ENCODE results near the gene IL11RA.

IL11RA gene

DNA sequence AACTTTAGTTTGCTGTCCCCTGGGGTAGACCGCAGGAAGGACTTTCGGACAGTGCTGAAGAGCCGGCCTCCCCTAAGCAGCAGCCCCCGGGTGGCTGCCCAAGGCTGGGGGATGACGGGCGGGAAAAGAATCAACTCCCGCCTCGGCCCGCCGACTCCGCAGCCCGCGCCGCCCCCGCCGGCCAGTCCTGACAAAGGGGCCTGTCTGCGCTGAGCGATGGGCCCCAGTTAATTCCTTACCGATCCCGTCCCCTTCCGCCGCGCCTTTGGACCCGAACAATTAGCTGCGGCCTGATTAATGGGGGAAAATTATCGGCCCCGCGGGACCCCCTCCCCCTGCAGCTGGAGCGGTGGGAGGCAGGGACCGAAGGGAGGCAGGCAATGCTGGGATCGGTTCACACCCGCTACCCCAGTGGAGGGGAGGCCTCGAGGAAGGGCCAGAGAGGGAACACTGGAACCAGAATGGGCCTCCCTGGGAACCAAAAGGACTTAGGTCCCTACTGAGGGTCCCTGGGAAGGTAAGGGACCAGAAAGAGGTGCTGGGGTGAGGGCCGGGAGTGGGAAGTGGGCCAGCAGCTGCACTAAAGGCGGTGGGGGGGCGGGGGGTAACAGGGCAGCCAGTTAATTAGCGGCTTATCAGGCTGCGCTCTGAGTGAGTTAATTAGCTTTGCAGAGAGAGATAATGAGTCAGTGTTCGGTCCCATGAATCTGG lies 27.4 kb upstream of the IL11RA start:
- H2AFZ ChIP-seq (ENCODE audit: insufficient read depth, low read length, poor library complexity): no peak overlapping the region
- H3K18ac ChIP-seq (ENCODE audit: low read length): no peak overlapping the region
- no peak overlapping the region for H3K4me3 ChIP-seq (ENCODE audit: low read depth, low read length)
- no peak overlapping the region for H4K91ac ChIP-seq (ENCODE audit: low read depth, low read length)
- H3K79me1 ChIP-seq (ENCODE audit: low read length): peaks cover 3% of the 10 kb centered on the region
- no peak overlapping the region for H3K9ac ChIP-seq (ENCODE audit: low read length)
- peaks cover 7 to 10% of the 10 kb centered on the region in 2 experiments for H3K4me1 ChIP-seq (ENCODE audit: control insufficient read depth in 1 of 2, insufficient read depth in 2 of 2, low read length in 2 of 2)
- no peak for DNase-seq
- H3K36me3 ChIP-seq (ENCODE audit: control insufficient read depth in 1 of 2, insufficient read depth in 2 of 2, low read length in 2 of 2): no peaks in the 10 kb centered on the region
- H3K4ac ChIP-seq (ENCODE audit: low read depth, low read length): no peak overlapping the region
- no peak overlapping the region for H2BK5ac ChIP-seq (ENCODE audit: low read depth, low read length, poor library complexity)
- no peak overlapping the region for H2AK5ac ChIP-seq (ENCODE audit: low read length)
- no peak overlapping the region for H3K14ac ChIP-seq (ENCODE audit: low read length)
- no peak overlapping the region for H3K23ac ChIP-seq (ENCODE audit: low read length)
- no peak overlapping the region for H3K4me2 ChIP-seq (ENCODE audit: low read length)
- no peak overlapping the region for H2BK120ac ChIP-seq (ENCODE audit: insufficient read depth, low read length, poor library complexity)
- H3K9me3 ChIP-seq (ENCODE audit: insufficient read depth, low read depth, low read length): peaks cover 16% of the 10 kb centered on the region
- no peak overlapping the region for H3K27ac ChIP-seq (ENCODE audit: low read depth, low read length)
- H4K8ac ChIP-seq (ENCODE audit: low read depth, low read length): no peak overlapping the region
- H3K27me3 ChIP-seq (ENCODE audit: insufficient read depth, low read length): peaks cover 52% of the 10 kb centered on the region
- no peak overlapping the region for H4K12ac ChIP-seq (ENCODE audit: low read depth, low read length)
- no peak overlapping the region for H2BK12ac ChIP-seq (ENCODE audit: low read length)
- H3K79me2 ChIP-seq (ENCODE audit: control insufficient read depth, insufficient read depth, low read length, poor library complexity): peaks cover 2% of the 10 kb centered on the region
- no CpG with 5 or more reads among the region's 39 CpGs for WGBS (ENCODE audit: extremely low coverage, insufficient coverage, insufficient read length)

- H4K12ac ChIP-seq (ENCODE audit: low read depth, low read length): no peak overlapping the region
- H4K91ac ChIP-seq (ENCODE audit: low read depth, low read length): no peak overlapping the region
- H3K23ac ChIP-seq (ENCODE audit: low read length): no peak overlapping the region
- peaks cover 1% of the 10 kb centered on the region for H3K79me2 ChIP-seq (ENCODE audit: control insufficient read depth, insufficient read depth, low read length, poor library complexity)
- H2BK5ac ChIP-seq (ENCODE audit: low read depth, low read length, poor library complexity): no peak overlapping the region
- H3K14ac ChIP-seq (ENCODE audit: low read length): no peak overlapping the region
- H3K9ac ChIP-seq (ENCODE audit: low read length): no peak overlapping the region
- no peak overlapping the region for H2BK120ac ChIP-seq (ENCODE audit: insufficient read depth, low read length, poor library complexity)
- H3K4ac ChIP-seq (ENCODE audit: low read depth, low read length): no peak overlapping the region
- H3K79me1 ChIP-seq (ENCODE audit: low read length): peaks cover 1% of the 10 kb centered on the region
- no CpG with 5 or more reads among the region's 3 CpGs for WGBS (ENCODE audit: extremely low coverage, insufficient coverage, insufficient read length)
- H3K4me3 ChIP-seq (ENCODE audit: low read depth, low read length): no peak overlapping the region
- H3K27me3 ChIP-seq (ENCODE audit: insufficient read depth, low read length): peaks cover 56% of the 10 kb centered on the region
- no peak overlapping the region for H3K4me2 ChIP-seq (ENCODE audit: low read length)
- H2AFZ ChIP-seq (ENCODE audit: insufficient read depth, low read length, poor library complexity): no peak overlapping the region
- H3K36me3 ChIP-seq (ENCODE audit: control insufficient read depth in 1 of 2, insufficient read depth in 2 of 2, low read length in 2 of 2): no peaks in the 10 kb centered on the region
- peaks cover 4 to 5% of the 10 kb centered on the region in 2 experiments for H3K4me1 ChIP-seq (ENCODE audit: control insufficient read depth in 1 of 2, insufficient read depth in 2 of 2, low read length in 2 of 2)
- H2BK12ac ChIP-seq (ENCODE audit: low read length): no peak overlapping the region
- DNase-seq: no peak
- H4K8ac ChIP-seq (ENCODE audit: low read depth, low read length): no peak overlapping the region
- H2AK5ac ChIP-seq (ENCODE audit: low read length): no peak overlapping the region
- H3K18ac ChIP-seq (ENCODE audit: low read length): no peak overlapping the region
- H3K9me3 ChIP-seq (ENCODE audit: insufficient read depth, low read depth, low read length): peaks cover 16% of the 10 kb centered on the region
- no peak overlapping the region for H3K27ac ChIP-seq (ENCODE audit: low read depth, low read length)
These were observed 26.8 kb upstream of the IL11RA start for GRCh38 chr9:34625186-34625486.

- Histone ChIP-seq H3K27ac (ENCODE audit: low read depth, low read length) (no peak overlapping the region), H3K4me3 (ENCODE audit: low read depth, low read length) (no peak overlapping the region), H2BK12ac (ENCODE audit: low read length) (no peak overlapping the region), H3K14ac (ENCODE audit: low read length) (no peak overlapping the region), H3K27me3 (ENCODE audit: insufficient read depth, low read length) (peaks cover 66% of the 10 kb centered on the region), H2AK5ac (ENCODE audit: low read length) (no peak overlapping the region), H3K9ac (ENCODE audit: low read length) (no peak overlapping the region), H2AFZ (ENCODE audit: insufficient read depth, low read length, poor library complexity) (no peak overlapping the region), H2BK120ac (ENCODE audit: insufficient read depth, low read length, poor library complexity) (no peak overlapping the region), H3K36me3 (ENCODE audit: control insufficient read depth in 1 of 2, insufficient read depth in 2 of 2, low read length in 2 of 2) (no peaks in the 10 kb centered on the region), H3K9me3 (ENCODE audit: insufficient read depth, low read depth, low read length) (peaks cover 13% of the 10 kb centered on the region), H4K12ac (ENCODE audit: low read depth, low read length) (no peak overlapping the region), H3K4ac (ENCODE audit: low read depth, low read length) (no peak overlapping the region), H3K79me2 (ENCODE audit: control insufficient read depth, insufficient read depth, low read length, poor library complexity) (no peaks in the 10 kb centered on the region), H4K8ac (ENCODE audit: low read depth, low read length) (no peak overlapping the region), H3K79me1 (ENCODE audit: low read length) (no peaks in the 10 kb centered on the region), H4K91ac (ENCODE audit: low read depth, low read length) (no peak overlapping the region), H3K4me2 (ENCODE audit: low read length) (peak overlapping the region; percentile 59), H3K23ac (ENCODE audit: low read length) (no peak overlapping the region), H3K18ac (ENCODE audit: low read length) (no peak overlapping the region), H2BK5ac (ENCODE audit: low read depth, low read length, poor library complexity) (no peak overlapping the region), H3K4me1 (ENCODE audit: control insufficient read depth in 1 of 2, insufficient read depth in 2 of 2, low read length in 2 of 2) (peaks cover 0 to 3% of the 10 kb centered on the region in 2 experiments)
- no peak for DNase-seq
- WGBS (ENCODE audit: extremely low coverage, insufficient coverage, insufficient read length): no CpG with 5 or more reads among the region's 20 CpGs
These were observed 24.0 kb upstream of the IL11RA start for GRCh38 chr9:34627716-34628655.

DNA sequence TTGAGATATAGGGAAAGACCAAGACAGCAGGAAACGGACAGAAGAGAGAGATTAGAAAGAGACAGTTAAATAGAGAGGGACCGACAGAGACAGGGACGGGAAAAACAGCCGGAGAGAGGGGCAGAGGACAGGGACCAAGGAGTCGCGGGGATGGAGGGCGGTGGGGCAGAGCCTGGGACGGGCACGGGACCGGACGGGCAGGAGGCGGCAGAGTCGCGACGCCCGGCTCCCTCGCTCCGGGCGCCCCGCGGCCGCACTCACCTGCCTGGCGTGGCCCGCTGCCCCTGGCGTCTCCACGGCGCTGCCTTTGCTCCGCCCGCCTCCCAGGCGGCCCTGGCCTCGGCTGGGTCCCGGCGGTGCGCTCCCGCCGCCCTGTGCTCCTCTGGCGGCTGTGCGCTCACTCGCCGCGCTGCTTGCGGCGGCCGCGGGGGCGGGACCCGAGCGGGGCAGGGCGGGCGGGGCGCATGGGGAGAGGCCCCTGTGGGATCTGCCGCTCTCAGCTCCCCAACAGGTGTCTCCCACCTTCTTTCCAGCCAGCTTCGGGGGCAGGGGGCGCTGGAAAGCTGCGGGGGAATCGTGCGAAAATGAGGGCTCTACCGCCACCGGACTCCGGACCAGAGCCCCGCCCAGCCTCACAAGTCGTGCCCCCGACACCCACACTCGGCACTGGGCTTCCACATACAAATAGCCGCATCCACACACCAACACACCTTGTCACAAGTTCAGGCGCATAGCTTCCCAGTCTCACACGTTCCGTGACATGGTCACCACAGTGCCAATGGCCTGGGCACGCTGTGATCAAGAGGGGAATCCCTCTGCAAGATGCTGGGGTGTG lies 23.1 kb upstream of the IL11RA start, which contains the start of gene ARID3C:
Gene ARID3C (minus strand): TSS at position 411 of the 835 bp plus-strand sequence. CDS start 1,052 bp downstream, outside the sequence.
- H3K79me1 ChIP-seq (ENCODE audit: low read length): no peaks in the 10 kb centered on the region
- H3K4me1 ChIP-seq (ENCODE audit: control insufficient read depth in 1 of 2, insufficient read depth in 2 of 2, low read length in 2 of 2): peaks cover 0 to 3% of the 10 kb centered on the region in 2 experiments
- no CpG with 5 or more reads among the region's 69 CpGs for WGBS (ENCODE audit: extremely low coverage, insufficient coverage, insufficient read length)
- H2AFZ ChIP-seq (ENCODE audit: insufficient read depth, low read length, poor library complexity): no peak within 1 kb of the TSS
- no peak within 1 kb of the TSS for H3K9ac ChIP-seq (ENCODE audit: low read length)
- H4K12ac ChIP-seq (ENCODE audit: low read depth, low read length): no peak within 1 kb of the TSS
- no peak within 1 kb of the TSS for H4K91ac ChIP-seq (ENCODE audit: low read depth, low read length)
- H3K9me3 ChIP-seq (ENCODE audit: insufficient read depth, low read depth, low read length): peaks cover 11% of the 10 kb centered on the region
- H2BK5ac ChIP-seq (ENCODE audit: low read depth, low read length, poor library complexity): no peak within 1 kb of the TSS
- no peak within 1 kb of the TSS for H2BK12ac ChIP-seq (ENCODE audit: low read length)
- no peak within 1 kb of the TSS for H3K4ac ChIP-seq (ENCODE audit: low read depth, low read length)
- H3K27me3 ChIP-seq (ENCODE audit: insufficient read depth, low read length): peaks cover 59% of the 10 kb centered on the region
- no peak within 1 kb of the TSS for H3K18ac ChIP-seq (ENCODE audit: low read length)
- H3K4me3 ChIP-seq (ENCODE audit: low read depth, low read length): peak within 1 kb of the TSS; percentile 45
- H4K8ac ChIP-seq (ENCODE audit: low read depth, low read length): no peak within 1 kb of the TSS
- peak within 1 kb of the TSS; percentile 59 for H3K4me2 ChIP-seq (ENCODE audit: low read length)
- no peak within 1 kb of the TSS for H3K14ac ChIP-seq (ENCODE audit: low read length)
- no peaks in the 10 kb centered on the region for H3K36me3 ChIP-seq (ENCODE audit: control insufficient read depth in 1 of 2, insufficient read depth in 2 of 2, low read length in 2 of 2)
- DNase-seq: peak; percentile 40 to 73
- H3K27ac ChIP-seq (ENCODE audit: low read depth, low read length): no peak within 1 kb of the TSS
- no peak within 1 kb of the TSS for H2BK120ac ChIP-seq (ENCODE audit: insufficient read depth, low read length, poor library complexity)
- H3K79me2 ChIP-seq (ENCODE audit: control insufficient read depth, insufficient read depth, low read length, poor library complexity): no peaks in the 10 kb centered on the region
- no peak within 1 kb of the TSS for H3K23ac ChIP-seq (ENCODE audit: low read length)
- H2AK5ac ChIP-seq (ENCODE audit: low read length): no peak within 1 kb of the TSS

All from trophoblast cell (in vitro differentiated cells and primary cell).